H1 (cell line): ENCODE results near the gene RBM34. TPM values are rescaled to one million over a fixed set of nuclear protein-coding genes. Genes with fewer than 3 reads are reported as not detected.

Experiments
- CTCF ChIA-PET: fragments of 300-600 bp; sonication (Branson Sonifier 250); formaldehyde crosslinking; loops from one replicate; lab custom pipeline; 2021; ENCODE audit not compliant: partially characterized antibody; lab: Charles Lee
- POLR2A ChIA-PET: fragments of 300-600 bp; sonication (Branson Sonifier 250); formaldehyde crosslinking; loops from one replicate; lab custom pipeline; 2021; ENCODE audit warnings: inconsistent platforms; ENCODE audit not compliant: partially characterized antibody; lab: Charles Lee
- DNase-seq, 2 experiments: peaks; one replicate each; pipeline versions ENCODE4 v3.0.0 to v3.0.0-alpha.2; 2010 to 2022; ENCODE audit warnings: low spot score in 2 of 2, low read depth in 1 of 2, mixed read lengths in 1 of 2
- FAIRE-seq: peaks from 2 replicates; lab custom pipeline; 2011; peaks lifted over from hg19 to GRCh38; lab: Jason Lieb, UNC
- H2AFZ ChIP-seq: 2 replicates; pipeline ENCODE4 v1.8.1; 2012; ENCODE audit warnings: low read length, inconsistent platforms
- H2AK5ac ChIP-seq: 2 replicates; pipeline ENCODE4 v1.6.1; 2013; ENCODE audit warnings: low read depth, low read length
- H2BK120ac ChIP-seq: replicated peaks from 2 replicates; pipeline ENCODE3; 2013; ENCODE audit warnings: low read depth, low read length, inconsistent platforms
- H2BK12ac ChIP-seq: 2 replicates; pipeline ENCODE4 v1.6.1; 2013; ENCODE audit warnings: low read depth, low read length
- H2BK15ac ChIP-seq: 2 replicates; pipeline ENCODE4 v1.6.1; 2013; ENCODE audit warnings: low read length
- H2BK20ac ChIP-seq: 2 replicates; pipeline ENCODE4 v1.6.1; 2013; ENCODE audit warnings: low read length
- H2BK5ac ChIP-seq: 2 replicates; pipeline ENCODE4 v1.6.1; 2013; ENCODE audit warnings: low read depth, low read length
- H3K14ac ChIP-seq: 2 replicates; pipeline ENCODE4 v1.6.1; 2013; ENCODE audit warnings: inconsistent platforms; ENCODE audit not compliant: insufficient read length
- H3K18ac ChIP-seq: 2 replicates; pipeline ENCODE4 v1.6.1; 2013; ENCODE audit warnings: low read length; ENCODE audit errors: extremely low read depth
- H3K23ac ChIP-seq: 2 replicates; pipeline ENCODE4 v1.6.1; 2013; ENCODE audit warnings: inconsistent platforms; ENCODE audit not compliant: insufficient read length
- H3K23me2 ChIP-seq: 2 replicates; pipeline ENCODE4 v1.6.1; 2013; ENCODE audit warnings: low read depth, low read length
- H3K27ac ChIP-seq: 2 replicates; pipeline ENCODE4 v1.6.1; 2011; ENCODE audit warnings: low read depth, low read length, inconsistent platforms
- H3K27me3 ChIP-seq, 4 experiments: replicated peaks in 1 of 4; 1 replicate in 1 of 4; 2 replicates in 3 of 4; pipeline versions ENCODE4 v1.6.1 to v1.8.1; 2011 to 2013; ENCODE audit warnings: low read length in 3 of 4, mild to moderate bottlenecking in 3 of 4, inconsistent platforms in 2 of 4, mixed read lengths in 2 of 4, moderate library complexity in 1 of 4; ENCODE audit not compliant: control insufficient read depth in 3 of 4, insufficient read depth in 3 of 4; ENCODE audit errors: extremely low read depth in 1 of 4
- H3K36me3 ChIP-seq, 4 experiments: 2 replicates each; pipeline versions ENCODE4 v1.6.1 to v1.8.1; 2011 to 2013; ENCODE audit warnings: mild to moderate bottlenecking in 4 of 4, low read length in 3 of 4, moderate library complexity in 2 of 4, control low read depth in 1 of 4, inconsistent platforms in 1 of 4; ENCODE audit not compliant: insufficient read depth in 4 of 4, control insufficient read depth in 2 of 4
- H3K4ac ChIP-seq: replicated peaks from 2 replicates; pipeline ENCODE3; 2013; ENCODE audit warnings: low read length, low read depth, mixed read lengths, inconsistent platforms; ENCODE audit not compliant: insufficient read length
- H3K4me1 ChIP-seq, 4 experiments: replicated peaks in 1 of 4; 1 replicate in 1 of 4; 2 replicates in 3 of 4; pipeline versions ENCODE4 v1.6.1 to v1.8.1; 2011 to 2013; ENCODE audit warnings: low read length in 3 of 4, inconsistent platforms in 2 of 4, mixed read lengths in 1 of 4; ENCODE audit not compliant: insufficient read depth in 4 of 4, control insufficient read depth in 3 of 4
- H3K4me2 ChIP-seq, 2 experiments: 2 replicates each; pipeline versions ENCODE4 v1.6.1 to v1.8.1; 2011 to 2013; ENCODE audit warnings: low read depth in 2 of 2, low read length in 2 of 2, control low read depth in 1 of 2, inconsistent platforms in 1 of 2, mild to moderate bottlenecking in 1 of 2; ENCODE audit not compliant: insufficient read depth in 1 of 2
- H3K4me3 ChIP-seq, 4 experiments: fragments of 200-600, 300-600 bp in 1 of 4; sonication (generic), shearing (Covaris generic), sonication (Bioruptor Twin) in 1 of 4; 2 replicates each; pipeline versions ENCODE4 v1.5.1 to v1.8.1; 2011 to 2016; ENCODE audit warnings: low read length in 4 of 4, low read depth in 3 of 4, control low read depth in 2 of 4, inconsistent platforms in 2 of 4, mild to moderate bottlenecking in 2 of 4, mixed read lengths in 1 of 4, moderate library complexity in 1 of 4; ENCODE audit not compliant: insufficient read depth in 2 of 4; ENCODE audit errors: extremely low read depth in 1 of 4
- H3K56ac ChIP-seq: replicated peaks from 2 replicates; pipeline ENCODE3; 2013; ENCODE audit warnings: low read depth, mild to moderate bottlenecking, mixed read lengths, low read length, inconsistent platforms; ENCODE audit not compliant: insufficient read length
- H3K79me1 ChIP-seq: 2 replicates; pipeline ENCODE4 v1.6.1; 2013; ENCODE audit warnings: low read depth, low read length, control low read depth
- H3K79me2 ChIP-seq, 2 experiments: 2 replicates each; pipeline versions ENCODE4 v1.6.1 to v1.8.1; 2012 to 2013; ENCODE audit warnings: low read length in 2 of 2, mild to moderate bottlenecking in 2 of 2, inconsistent platforms in 1 of 2; ENCODE audit not compliant: insufficient read depth in 2 of 2, control insufficient read depth in 1 of 2
- H3K9ac ChIP-seq, 4 experiments: replicated peaks in 1 of 4; 1 replicate in 1 of 4; 2 replicates in 3 of 4; pipeline versions ENCODE4 v1.6.1 to v1.8.1; 2011 to 2013; ENCODE audit warnings: low read depth in 3 of 4, low read length in 3 of 4, control low read depth in 2 of 4, mild to moderate bottlenecking in 2 of 4, moderate library complexity in 2 of 4, inconsistent platforms in 1 of 4; ENCODE audit errors: extremely low read depth in 1 of 4
- H3K9me3 ChIP-seq, 2 experiments: 2 replicates each; pipeline versions ENCODE4 v1.6.1 to v1.8.1; 2012 to 2013; ENCODE audit warnings: mild to moderate bottlenecking in 2 of 2, moderate library complexity in 2 of 2, control low read depth in 1 of 2, inconsistent platforms in 1 of 2, low read depth in 1 of 2, low read length in 1 of 2, mixed read lengths in 1 of 2; ENCODE audit not compliant: insufficient read depth in 2 of 2
- H4K20me1 ChIP-seq, 2 experiments: replicated peaks in 1 of 2; 2 replicates each; pipeline versions ENCODE3 to v1.8.1; 2011 to 2013; ENCODE audit warnings: inconsistent platforms in 2 of 2, low read length in 2 of 2, mild to moderate bottlenecking in 1 of 2; ENCODE audit not compliant: insufficient read depth in 2 of 2, control insufficient read depth in 1 of 2
- H4K5ac ChIP-seq: 2 replicates; pipeline ENCODE4 v1.6.1; 2013; ENCODE audit warnings: low read length, low read depth, mixed read lengths, inconsistent platforms; ENCODE audit not compliant: insufficient read length
- H4K8ac ChIP-seq: 2 replicates; pipeline ENCODE4 v1.8.0; 2013; ENCODE audit warnings: mild to moderate bottlenecking, moderate library complexity, low read length, inconsistent platforms; ENCODE audit not compliant: insufficient read depth; ENCODE audit errors: extremely low read depth
- H4K91ac ChIP-seq: replicated peaks from 2 replicates; pipeline ENCODE3; 2013; ENCODE audit warnings: low read length, mixed read lengths, inconsistent platforms; ENCODE audit not compliant: insufficient read length
- BACH1 ChIP-seq: IDR thresholded peaks from 2 replicates; pipeline ENCODE4 v1.6.1; 2012; ENCODE audit warnings: low read length, improper control_type of control experiment
- BCL11A ChIP-seq, 2 experiments: IDR thresholded peaks; one replicate each; pipeline ENCODE4 v1.6.1; 2011; ENCODE audit warnings: low read depth in 2 of 2, low read length in 2 of 2, mild to moderate bottlenecking in 2 of 2
- CTBP2 ChIP-seq: IDR thresholded peaks from 2 replicates; pipeline ENCODE4 v1.7.0; 2011; ENCODE audit warnings: borderline replicate concordance, mild to moderate bottlenecking, moderate library complexity, mixed read lengths, low read length; ENCODE audit not compliant: insufficient read depth, insufficient read length
- E2F6 ChIP-seq: IDR thresholded peaks from 2 replicates; pipeline ENCODE4 v1.6.1; 2012; ENCODE audit warnings: inconsistent platforms
- HDAC6 ChIP-seq: IDR thresholded peaks from one replicate; pipeline ENCODE4 v1.7.1; 2012; ENCODE audit warnings: low read depth, mild to moderate bottlenecking, inconsistent platforms, low read length, moderate library complexity
- NANOG ChIP-seq: IDR thresholded peaks from 2 replicates; pipeline ENCODE4 v1.6.1; 2011; ENCODE audit warnings: low read length, low read depth, mild to moderate bottlenecking, inconsistent platforms; ENCODE audit not compliant: insufficient read depth, poor library complexity, severe bottlenecking
- POLR2A ChIP-seq, 2 experiments: IDR thresholded peaks; 1 replicate in 1 of 2; 2 replicates in 1 of 2; pipeline ENCODE4 v1.6.1; 2011; ENCODE audit warnings: low read depth in 2 of 2, low read length in 2 of 2, mild to moderate bottlenecking in 2 of 2; ENCODE audit errors: control extremely low read depth in 1 of 2
- RXRA ChIP-seq: IDR thresholded peaks from 2 replicates; pipeline ENCODE4 v1.6.1; 2011; ENCODE audit warnings: low read depth, mild to moderate bottlenecking, low read length, moderate library complexity; ENCODE audit not compliant: insufficient read depth
- TAF1 ChIP-seq: IDR thresholded peaks from 2 replicates; pipeline ENCODE4 v1.6.1; 2011; ENCODE audit warnings: mild to moderate bottlenecking, low read depth, low read length
- WGBS, 2 experiments: shearing (Covaris generic) in 1 of 2; methylation state at CpG; one replicate each; pipeline versions ENCODE4 v1.1.6 to v1.1.7; 2013 to 2015; ENCODE audit warnings: low lambda C conversion rate in 2 of 2, mixed read lengths in 2 of 2, inconsistent platforms in 1 of 2, low coverage in 1 of 2, missing lambda C conversion rate in 1 of 2; ENCODE audit not compliant: insufficient replicate concordance in 2 of 2, insufficient coverage in 1 of 2, insufficient read length in 1 of 2; ENCODE audit errors: extremely low coverage in 1 of 2, missing lambda C conversion rate in 1 of 2; 5-methylcytosine and 5-hydroxymethylcytosine counted together
- polyA plus RNA-seq, 7 experiments: library from polyadenylated mRNA; depleted of rRNA in 3 of 7; stranded (reverse) in 5 of 7; unstranded in 2 of 7; fragments of >200 nt in 5 of 7; fragments of 200-250 nt in 2 of 7; gene quantifications; 1 replicate in 5 of 7; 2 replicates in 1 of 7; 4 replicates in 1 of 7; pipeline versions ENCODE4 v1.2.1 to v1.2.3, GENCODE V29; 2011 to 2013; ENCODE audit warnings: missing spikeins in 2 of 7, mixed read lengths in 2 of 7
- total RNA-seq: library from RNA; stranded (reverse); fragmentation: NEBNext Ultra II Directional; extraction: Animal tissue kit (Norgen Biotek cat#: 25700); gene quantifications from 2 replicates; pipeline ENCODE4 v1.2.1, GENCODE V29; 2021
- TF ChIP-seq, protein P1 (sequence below): IDR thresholded peaks from 2 replicates; pipeline ENCODE4 v1.6.1; 2012; ENCODE audit warnings: low read length, inconsistent platforms

The RBM34 gene
- total and polyA plus RNA-seq, 2 of the 8 experiments (the other 6 are each of a cell fraction or from before 2014, with no cell fraction given): 18.8 to 108 TPM

GRCh38 chr1:235156740-235157139, 4.3 kb downstream of the RBM34 start:
- Histone ChIP-seq H2BK15ac (no peak overlapping the region), H3K9me3 (no peaks in the 10 kb centered on the region), H3K14ac (no peak overlapping the region), H2BK5ac (no peak overlapping the region), H4K5ac (no peak overlapping the region), H3K4ac (no peak overlapping the region), H3K23me2 (peaks cover 6% of the 10 kb centered on the region), H2BK20ac (no peak overlapping the region), H4K91ac (no peak overlapping the region), H3K4me1 (peaks cover 0 to 2% (median under 1%) of the 10 kb centered on the region in 4 experiments; a peak in 4 of 7 replicates), H4K20me1 (peaks cover 0 to 4% of the 10 kb centered on the region in 2 experiments), H3K79me2 (peaks cover 0 to 30% of the 10 kb centered on the region in 2 experiments; a peak in 2 of 4 replicates), H3K27me3 (no peaks in the 10 kb centered on the region), H3K56ac (no peak overlapping the region), H3K79me1 (no peaks in the 10 kb centered on the region; the same call in 1 of the 2 replicates), H2AFZ (no peak overlapping the region), H3K36me3 (peaks cover 17 to 60% (median 46%) of the 10 kb centered on the region in 4 experiments), H2BK12ac (no peak overlapping the region), H3K27ac (no peak overlapping the region), H2BK120ac (no peak overlapping the region), H3K18ac (no peak overlapping the region), H3K23ac (no peak overlapping the region), H2AK5ac (no peak overlapping the region), H3K4me2 (no peak overlapping the region), H3K9ac (no peak overlapping the region), H3K4me3 (no peak overlapping the region), H4K8ac (no peak overlapping the region)
- FAIRE-seq (no peak), DNase-seq (no peak)
- ChIA-PET POLR2A (interaction anchor here (0.7 to 2.3 kb wide), 8 partner anchors 9 to 35 kb away, joined by 3 to 18 read pairs (median 4); no protein-coding TSS in a partner anchor), CTCF (interaction anchor here (0.6 to 2.3 kb wide), 7 partner anchors 10 to 259 kb away, joined by 3 to 7 read pairs (median 4); no protein-coding TSS in a partner anchor)
- WGBS, 2 experiments: 88% methylated on average over 4 of the region's 4 CpGs; no CpG with 5 or more reads in 1 of the 2 experiments
- no peak for TF ChIP-seq NANOG
- TF ChIP-seq BACH1: no peak
- no peak for TF ChIP-seq HDAC6
- no peak for TF ChIP-seq BCL11A (IDR thresholded peaks at IDR 0.05; ENCODE audit: low read depth in 2 of 2, low read length in 2 of 2)
- TF ChIP-seq POLR2A (IDR thresholded peaks at IDR 0.05; ENCODE audit: control extremely low read depth in 1 of 2, low read depth in 2 of 2, low read length in 2 of 2): no peak
- TF ChIP-seq RXRA: no peak
- TF ChIP-seq E2F6: no peak
- TF ChIP-seq, protein P1, sequence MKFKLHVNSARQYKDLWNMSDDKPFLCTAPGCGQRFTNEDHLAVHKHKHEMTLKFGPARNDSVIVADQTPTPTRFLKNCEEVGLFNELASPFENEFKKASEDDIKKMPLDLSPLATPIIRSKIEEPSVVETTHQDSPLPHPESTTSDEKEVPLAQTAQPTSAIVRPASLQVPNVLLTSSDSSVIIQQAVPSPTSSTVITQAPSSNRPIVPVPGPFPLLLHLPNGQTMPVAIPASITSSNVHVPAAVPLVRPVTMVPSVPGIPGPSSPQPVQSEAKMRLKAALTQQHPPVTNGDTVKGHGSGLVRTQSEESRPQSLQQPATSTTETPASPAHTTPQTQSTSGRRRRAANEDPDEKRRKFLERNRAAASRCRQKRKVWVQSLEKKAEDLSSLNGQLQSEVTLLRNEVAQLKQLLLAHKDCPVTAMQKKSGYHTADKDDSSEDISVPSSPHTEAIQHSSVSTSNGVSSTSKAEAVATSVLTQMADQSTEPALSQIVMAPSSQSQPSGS: no peak
- no peak for TF ChIP-seq CTBP2
- TF ChIP-seq TAF1: no peak
